ENCODE data around the gene PPP6R2. TPM values are rescaled to one million over a fixed set of nuclear protein-coding genes. Genes with fewer than 3 reads are reported as not detected.

Gene PPP6R2
- total RNA-seq, 1 experiment from 2014 or later = 42.6 TPM

- H2BK120ac ChIP-seq (ENCODE audit: low read depth, low read length, poor library complexity, severe bottlenecking) = no peak overlapping the region
- H3K23ac ChIP-seq (ENCODE audit: insufficient read length, low read depth, low read length) = no peak overlapping the region
- Mint-ChIP-seq H3K9me3 (peaks cover 0 to 2% of the 10 kb centered on the region in 2 experiments; a peak in 1 of 5 replicates), H3K36me3 (ENCODE audit: insufficient read depth in 1 of 3, low read depth in 3 of 3) (peaks cover 33 to 75% (median 72%) of the 10 kb centered on the region in 3 experiments; a peak in 6 of 7 replicates), H3K4me1 (no peaks in the 10 kb centered on the region), H3K27me3 (ENCODE audit: low read depth) (no peaks in the 10 kb centered on the region), H3K4me3 (no peak overlapping the region), H3K27ac (no peak overlapping the region)
- no peak overlapping the region for H4K8ac ChIP-seq (replicated peaks; ENCODE audit: insufficient read length, low read depth, low read length)
- no peak overlapping the region for H3K56ac ChIP-seq (ENCODE audit: insufficient read length, low read depth, low read length)
- H3K27ac ChIP-seq (ENCODE audit: insufficient read length, low read depth, low read length) = no peak overlapping the region
- no peaks in the 10 kb centered on the region for H3K79me1 ChIP-seq (ENCODE audit: insufficient read depth, low read depth, low read length, poor library complexity, severe bottlenecking)
- H2AFZ ChIP-seq (ENCODE audit: low read length) = no peak overlapping the region
- WGBS (ENCODE audit: extremely low coverage, insufficient read length, low lambda C conversion rate) = no CpG with 5 or more reads among the region's 21 CpGs
- no peaks in the 10 kb centered on the region for H3K23me2 ChIP-seq (ENCODE audit: insufficient read length, low read depth, low read length, poor library complexity, severe bottlenecking)
- no peaks in the 10 kb centered on the region for H3K79me2 ChIP-seq (ENCODE audit: insufficient read depth, low read length)
- no peak overlapping the region for H4K5ac ChIP-seq (ENCODE audit: insufficient read length, low read depth, low read length)
- no peaks in the 10 kb centered on the region for H4K20me1 ChIP-seq (ENCODE audit: control insufficient read depth, insufficient read depth, insufficient read length)
- no peak for TF ChIP-seq CTCF (conservative IDR thresholded peaks at IDR 0.05)
- no peak overlapping the region for H3K14ac ChIP-seq (ENCODE audit: insufficient read depth, low read length)
- H3K9me3 ChIP-seq (ENCODE audit: control insufficient read depth, low read depth, low read length) = no peaks in the 10 kb centered on the region
- H2BK5ac ChIP-seq (ENCODE audit: insufficient read length, low read length) = no peak overlapping the region
- no peak for DNase-seq
- no peak overlapping the region for H2BK12ac ChIP-seq (ENCODE audit: insufficient read length, low read depth, low read length)
- H2AK5ac ChIP-seq (ENCODE audit: insufficient read length, low read length) = no peak overlapping the region
- no peak overlapping the region for H3K9ac ChIP-seq (ENCODE audit: extremely low read depth, insufficient read length, low read length)
- no peak overlapping the region for H3T11ph ChIP-seq (ENCODE audit: low read length)
- no peak overlapping the region for H3K4me2 ChIP-seq (ENCODE audit: insufficient read depth, insufficient read length, low read length)
- no peak overlapping the region for H4K91ac ChIP-seq (ENCODE audit: insufficient read length, low read depth, low read length)
- H2BK15ac ChIP-seq (ENCODE audit: low read depth, low read length) = no peak overlapping the region
- H3K18ac ChIP-seq (ENCODE audit: insufficient read length, low read depth, low read length) = no peak overlapping the region
- H2BK20ac ChIP-seq (ENCODE audit: low read depth, low read length, poor library complexity, severe bottlenecking) = no peak overlapping the region
- no peaks in the 10 kb centered on the region for H3K27me3 ChIP-seq (ENCODE audit: insufficient read depth, low read length)
- no peak overlapping the region for H3K4ac ChIP-seq (ENCODE audit: low read depth, low read length)
- no peaks in the 10 kb centered on the region for H3K4me1 ChIP-seq (ENCODE audit: insufficient read depth, low read length)
These were observed 80.1 kb downstream of the PPP6R2 start for GRCh38 chr22:50422961-50423815.

Data from H9 (cell line).